GM12878 (cell line): ENCODE results near the gene ABCB9. TPM values are rescaled to one million over a fixed set of nuclear protein-coding genes. Genes with fewer than 3 reads are reported as not detected.
A peak's percentile ranks its signal among the peaks of the same experiment; 100 is the strongest.

Experiments used
- ATAC-seq: fragments of 200-7000 bp; cut with Tn5 transposase; 3 replicates; pipeline ENCODE4 v1.9.1; 2020; ENCODE audit warnings: mild to moderate bottlenecking, moderate library complexity
- BruUV-seq: library from RNA; stranded (reverse); fragments of 400-500 nt; replicated peaks from 2 replicates; lab custom pipeline; 2021; lab: Mats Ljungman, UMichigan
- CTCF ChIA-PET: fragments of 300-600 bp; sonication (Branson Sonifier 250); formaldehyde crosslinking; extraction: SDS; loops from one replicate; lab custom pipeline; 2021; ENCODE audit warnings: inconsistent platforms; lab: Yijun Ruan, JAX
- POLR2A ChIA-PET: fragments of 350-600 bp; formaldehyde crosslinking; extraction: SDS; loops from one replicate; lab custom pipeline; 2021; ENCODE audit warnings: inconsistent platforms; lab: Charles Lee
- RAD21 ChIA-PET: fragments of 300-600 bp; sonication (Branson Sonifier 250); formaldehyde crosslinking; loops from one replicate; lab custom pipeline; 2023; ENCODE audit warnings: antibody characterized with exemption; ENCODE audit not compliant: unreplicated experiment; lab: Charles Lee
- SMC1A ChIA-PET: fragments of 300-600 bp; sonication (Branson Sonifier 250); formaldehyde crosslinking; loops from one replicate; lab custom pipeline; 2023; ENCODE audit not compliant: unreplicated experiment, uncharacterized antibody; lab: Charles Lee
- DNase-seq: peaks from one replicate; pipeline ENCODE4 v3.0.0-alpha.2; 2011; ENCODE audit warnings: low read depth, low spot score
- FAIRE-seq: peaks from 3 replicates; lab custom pipeline; 2011; peaks lifted over from hg19 to GRCh38; lab: Jason Lieb, UNC
- H2AFZ ChIP-seq: 2 replicates; pipeline ENCODE4 v1.6.0; 2011; ENCODE audit warnings: low read depth, low read length, control low read depth; ENCODE audit not compliant: control insufficient read depth
- H3K27ac ChIP-seq: 2 replicates; pipeline ENCODE4 v1.5.1; 2011; ENCODE audit warnings: control low read depth; ENCODE audit not compliant: control insufficient read depth, insufficient read depth
- H3K27me3 ChIP-seq, 2 experiments: replicated peaks in 1 of 2; 2 replicates each; pipeline versions ENCODE4 v1.6.0 to v1.6.1; 2011; ENCODE audit warnings: low read length in 1 of 2; ENCODE audit not compliant: control insufficient read depth in 2 of 2, insufficient read depth in 2 of 2
- H3K36me3 ChIP-seq, 2 experiments: 2 replicates each; pipeline ENCODE4 v1.5.1; 2011; ENCODE audit warnings: low read length in 1 of 2; ENCODE audit not compliant: control insufficient read depth in 2 of 2, insufficient read depth in 2 of 2
- H3K4me1 ChIP-seq: 2 replicates; pipeline ENCODE4 v1.6.1; 2011; ENCODE audit warnings: mild to moderate bottlenecking, low read length, moderate library complexity, mixed read lengths; ENCODE audit not compliant: control insufficient read depth, insufficient read depth
- H3K4me2 ChIP-seq: 2 replicates; pipeline ENCODE4 v1.6.0; 2011; ENCODE audit warnings: control low read depth; ENCODE audit not compliant: control insufficient read depth, insufficient read depth
- H3K4me3 ChIP-seq: fragments of 200-600 bp; sonication (generic); 2 replicates; pipeline ENCODE4 v1.5.1; 2016
- H3K79me2 ChIP-seq: 2 replicates; pipeline ENCODE4 v1.6.0; 2011; ENCODE audit warnings: low read length; ENCODE audit not compliant: control insufficient read depth, insufficient read depth
- H3K9ac ChIP-seq: 2 replicates; pipeline ENCODE4 v1.8.0; 2011; ENCODE audit warnings: low read length, control low read depth, mixed read lengths; ENCODE audit not compliant: control insufficient read depth, insufficient read depth
- H3K9me3 ChIP-seq: replicated peaks from 3 replicates; pipeline ENCODE4 v1.5.1; 2011; ENCODE audit warnings: mild to moderate bottlenecking, low read length; ENCODE audit not compliant: control insufficient read depth, insufficient read depth
- H4K20me1 ChIP-seq: 2 replicates; pipeline ENCODE4 v1.6.0; 2011; ENCODE audit not compliant: control insufficient read depth, insufficient read depth
- CHD2 ChIP-seq: IDR thresholded peaks from 2 replicates; pipeline ENCODE4 v1.6.1; 2011; ENCODE audit warnings: low read depth, low read length, improper control_type of control experiment, borderline replicate concordance
- FOS ChIP-seq: IDR thresholded peaks from 3 replicates; pipeline ENCODE4 v1.6.1; 2011; ENCODE audit warnings: borderline replicate concordance; ENCODE audit not compliant: insufficient read length; ENCODE audit errors: extremely low read depth
- JUNB ChIP-seq: IDR thresholded peaks from 2 replicates; pipeline ENCODE4 v1.6.1; 2016; ENCODE audit warnings: antibody characterized with exemption, mild to moderate bottlenecking
- LARP7 ChIP-seq: fragments of 450-650 bp; IDR thresholded peaks from 2 replicates; pipeline ENCODE4 v1.6.1; 2017; ENCODE audit warnings: mild to moderate bottlenecking
- RCOR1 ChIP-seq: conservative IDR thresholded peaks from 2 replicates; pipeline ENCODE4 v1.6.1; 2012; ENCODE audit warnings: low read depth, low read length, improper control_type of control experiment
- SMARCA5 ChIP-seq: fragments of 450-650 bp; IDR thresholded peaks from 2 replicates; pipeline ENCODE4 v1.6.1; 2017; ENCODE audit warnings: mild to moderate bottlenecking
- TCF3 ChIP-seq: IDR thresholded peaks from 2 replicates; pipeline ENCODE4 v1.6.1; 2012; ENCODE audit warnings: low read depth, mild to moderate bottlenecking, low read length, borderline replicate concordance; ENCODE audit not compliant: insufficient read depth
- ZSCAN29 ChIP-seq: fragments of 450-650 bp; IDR thresholded peaks from 2 replicates; pipeline ENCODE4 v1.6.1; 2017; ENCODE audit warnings: mild to moderate bottlenecking, moderate library complexity
- WGBS: methylation state at CpG from one replicate; pipeline ENCODE4 v1.1.6; 2016; ENCODE audit warnings: low lambda C conversion rate; ENCODE audit not compliant: insufficient replicate concordance, insufficient coverage; ENCODE audit errors: missing lambda C conversion rate; 5-methylcytosine and 5-hydroxymethylcytosine counted together
- in situ Hi-C: fragments of 300-500 bp; cut with MboI; formaldehyde crosslinking; loops from 9 replicates; pipeline ENCODE4 v1.14.3; 2018; ENCODE audit warnings: mixed read lengths
- intact Hi-C: fragments of 100-400 bp; cut with micrococcal nuclease; formaldehyde crosslinking; loops from one replicate; pipeline ENCODE4 v1.14.2; 2022; ENCODE audit not compliant: unreplicated experiment
- polyA plus RNA-seq, 11 experiments: library from polyadenylated mRNA; depleted of rRNA in 4 of 11; unstranded in 6 of 11; stranded (reverse) in 5 of 11; fragments of >200 nt; fragmentation: Nextera tagmentation in 4 of 11; fragmentation: Illumina TruSeq in 1 of 11; extraction: Ambion mirVana in 4 of 11; extraction: Trizol in 1 of 11; gene quantifications; 1 replicate in 1 of 11; 2 replicates in 10 of 11; pipeline versions ENCODE4 v1.2.1 to v1.2.3, GENCODE V29; 2011 to 2016; ENCODE audit warnings: inconsistent platforms in 2 of 11, missing spikeins in 2 of 11, low read depth in 1 of 11
- total RNA-seq, 4 experiments: library from RNA; depleted of rRNA in 3 of 4; stranded (reverse); fragments of >200 nt in 3 of 4; fragmentation: Illumina TruSeq in 1 of 4; extraction: Trizol in 1 of 4; gene quantifications; 2 replicates each; pipeline versions ENCODE4 v1.2.1 to v1.2.3, GENCODE V29; 2013 to 2021
- TF ChIP-seq, protein P1 (sequence below): IDR thresholded peaks from 2 replicates; pipeline ENCODE4 v1.6.1; 2012; ENCODE audit warnings: mild to moderate bottlenecking, low read depth, low read length

The ABCB9 gene
- total and polyA plus RNA-seq, 10 of the 15 experiments (the other 5 are each of a cell fraction or from before 2014, with no cell fraction given) = 0.37 to 4.9 (median 3.1) TPM

DNA sequence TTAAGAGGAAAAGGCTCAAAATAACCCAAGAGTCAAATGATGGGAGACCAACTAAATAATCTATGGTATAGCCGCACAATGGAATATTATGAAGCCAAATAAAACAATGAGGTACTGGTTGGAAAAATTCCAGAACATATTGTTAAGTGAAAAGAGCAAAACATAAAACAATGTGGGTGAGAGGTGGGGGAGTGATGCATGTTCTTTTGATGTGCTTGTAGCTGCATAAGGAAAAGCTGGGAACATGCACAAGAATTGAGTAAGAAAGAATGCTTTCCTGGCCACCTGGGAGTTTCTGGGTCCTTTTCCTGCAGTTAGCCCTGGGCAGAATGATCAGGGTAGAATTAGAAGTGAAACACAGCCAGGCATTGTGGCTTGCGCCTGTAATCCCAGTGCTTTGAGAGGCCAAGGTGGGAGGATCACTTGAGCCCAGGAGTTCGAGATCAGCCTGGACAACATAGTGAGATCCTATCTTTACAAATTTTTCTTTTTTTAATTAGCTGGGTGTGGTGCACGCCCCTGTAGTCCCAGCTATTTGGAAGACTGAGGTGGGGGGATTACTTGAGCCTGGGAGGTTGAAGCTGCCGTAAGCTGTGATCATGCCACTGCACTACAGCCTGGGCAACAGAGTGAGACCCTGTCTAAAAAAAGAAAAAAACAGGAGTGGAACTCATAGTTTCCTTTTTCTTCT lies 7.9 kb downstream of the ABCB9 start:
- no peak for DNase-seq
- CTCF ChIA-PET = interaction anchor here (0.9 kb wide), 2 partner anchors 164 to 281 kb away, joined by 3 read pairs; no protein-coding TSS in a partner anchor
- SMC1A ChIA-PET = no interaction called here
- H3K4me3 ChIP-seq = no peak overlapping the region
- ATAC-seq = no peak
- no peak overlapping the region for H3K27ac ChIP-seq
- H3K4me2 ChIP-seq = no peak overlapping the region
- no peaks in the 10 kb centered on the region for H3K36me3 ChIP-seq
- no peak overlapping the region for H3K9ac ChIP-seq
- H3K79me2 ChIP-seq = no peaks in the 10 kb centered on the region
- H3K27me3 ChIP-seq = no peaks in the 10 kb centered on the region
- intact Hi-C loops = no loop called here
- no peaks in the 10 kb centered on the region for H3K9me3 ChIP-seq
- BruUV-seq = no TSS peak
- H3K4me1 ChIP-seq = no peaks in the 10 kb centered on the region
- POLR2A ChIA-PET = interaction anchor here (0.7 kb wide), 1 partner anchor 18 kb away, joined by 7 read pairs; no protein-coding TSS in a partner anchor
- TF ChIP-seq LARP7 (no peak), JUNB (no peak), SMARCA5 (no peak), CHD2 (no peak), TCF3 (no peak), FOS (no peak)
- RAD21 ChIA-PET = no interaction called here
- in situ Hi-C loops = no loop called here
- no peaks in the 10 kb centered on the region for H4K20me1 ChIP-seq
- WGBS = 56% methylated on average over 5 of the region's 5 CpGs
- H2AFZ ChIP-seq = no peak overlapping the region
- no peak for FAIRE-seq

GRCh38 chr12:122956035-122956434 lies 10.2 kb downstream of the ABCB9 start:
- TF ChIP-seq, protein P1, sequence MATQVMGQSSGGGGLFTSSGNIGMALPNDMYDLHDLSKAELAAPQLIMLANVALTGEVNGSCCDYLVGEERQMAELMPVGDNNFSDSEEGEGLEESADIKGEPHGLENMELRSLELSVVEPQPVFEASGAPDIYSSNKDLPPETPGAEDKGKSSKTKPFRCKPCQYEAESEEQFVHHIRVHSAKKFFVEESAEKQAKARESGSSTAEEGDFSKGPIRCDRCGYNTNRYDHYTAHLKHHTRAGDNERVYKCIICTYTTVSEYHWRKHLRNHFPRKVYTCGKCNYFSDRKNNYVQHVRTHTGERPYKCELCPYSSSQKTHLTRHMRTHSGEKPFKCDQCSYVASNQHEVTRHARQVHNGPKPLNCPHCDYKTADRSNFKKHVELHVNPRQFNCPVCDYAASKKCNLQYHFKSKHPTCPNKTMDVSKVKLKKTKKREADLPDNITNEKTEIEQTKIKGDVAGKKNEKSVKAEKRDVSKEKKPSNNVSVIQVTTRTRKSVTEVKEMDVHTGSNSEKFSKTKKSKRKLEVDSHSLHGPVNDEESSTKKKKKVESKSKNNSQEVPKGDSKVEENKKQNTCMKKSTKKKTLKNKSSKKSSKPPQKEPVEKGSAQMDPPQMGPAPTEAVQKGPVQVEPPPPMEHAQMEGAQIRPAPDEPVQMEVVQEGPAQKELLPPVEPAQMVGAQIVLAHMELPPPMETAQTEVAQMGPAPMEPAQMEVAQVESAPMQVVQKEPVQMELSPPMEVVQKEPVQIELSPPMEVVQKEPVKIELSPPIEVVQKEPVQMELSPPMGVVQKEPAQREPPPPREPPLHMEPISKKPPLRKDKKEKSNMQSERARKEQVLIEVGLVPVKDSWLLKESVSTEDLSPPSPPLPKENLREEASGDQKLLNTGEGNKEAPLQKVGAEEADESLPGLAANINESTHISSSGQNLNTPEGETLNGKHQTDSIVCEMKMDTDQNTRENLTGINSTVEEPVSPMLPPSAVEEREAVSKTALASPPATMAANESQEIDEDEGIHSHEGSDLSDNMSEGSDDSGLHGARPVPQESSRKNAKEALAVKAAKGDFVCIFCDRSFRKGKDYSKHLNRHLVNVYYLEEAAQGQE = peak; percentile 65
- no peak for TF ChIP-seq ZSCAN29
- TF ChIP-seq RCOR1 = no peak
- ChIA-PET POLR2A (no interaction called here), RAD21 (interaction anchor here (0.6 to 7.3 kb wide), 5 partner anchors 75 to 282 kb away, joined by 3 to 72 read pairs (median 3); no protein-coding TSS in a partner anchor), CTCF (interaction anchor here (2.8 to 9.1 kb wide), 3 partner anchors 75 to 162 kb away, joined by 14 to 127 read pairs (median 46); no protein-coding TSS in a partner anchor), SMC1A (interaction anchor here (0.8 to 8.9 kb wide), 3 partner anchors 10 to 95 kb away, joined by 3 to 100 read pairs (median 3); partner anchors contain the start of gene ABCB9)
- H3K4me2 ChIP-seq = no peak overlapping the region
- intact Hi-C loops = no loop called here
- DNase-seq = no peak
- no peak overlapping the region for H2AFZ ChIP-seq
- no peak overlapping the region for H3K4me3 ChIP-seq
- WGBS = 27% methylated on average over 2 of the region's 2 CpGs
- peaks cover 14% of the 10 kb centered on the region for H3K4me1 ChIP-seq
- ATAC-seq = no peak
- H3K9me3 ChIP-seq = no peaks in the 10 kb centered on the region; the same call in 2 of the 3 replicates
- H3K9ac ChIP-seq = no peak overlapping the region
- H3K79me2 ChIP-seq = no peaks in the 10 kb centered on the region
- in situ Hi-C loops = no loop called here
- no peak for FAIRE-seq
- H4K20me1 ChIP-seq = no peaks in the 10 kb centered on the region
- no TSS peak for BruUV-seq
- no peaks in the 10 kb centered on the region for H3K36me3 ChIP-seq
- H3K27ac ChIP-seq = no peak overlapping the region
- no peaks in the 10 kb centered on the region for H3K27me3 ChIP-seq
